OCI-LY1 (cell line): ENCODE measurements around the gene SLIT3.

Experiments
- H2AFZ ChIP-seq: fragments of 200-600 bp; sonication (generic), shearing (Covaris generic); 2 replicates; pipeline ENCODE4 v1.6.0; 2014; ENCODE audit warnings: antibody characterized with exemption, mild to moderate bottlenecking, low read length
- H3F3A ChIP-seq: fragments of 200-600 bp; sonication (generic), shearing (Covaris generic); 2 replicates; pipeline ENCODE4 v1.6.0; 2014; ENCODE audit warnings: mild to moderate bottlenecking, antibody characterized with exemption, low read length, moderate library complexity; ENCODE audit not compliant: insufficient read depth
- H3K27ac ChIP-seq: fragments of 200-600 bp; sonication (generic); 2 replicates; pipeline ENCODE4 v1.5.1; 2014; ENCODE audit warnings: low read length, mixed run types, mild to moderate bottlenecking, low read depth; ENCODE audit not compliant: poor library complexity, severe bottlenecking
- H3K27me3 ChIP-seq: fragments of 200-600 bp; sonication (generic); 2 replicates; pipeline ENCODE4 v1.6.0; 2014; ENCODE audit warnings: antibody characterized with exemption, mild to moderate bottlenecking, low read length, moderate library complexity; ENCODE audit not compliant: insufficient read depth
- H3K36me3 ChIP-seq: fragments of 200-600 bp; sonication (generic); 2 replicates; pipeline ENCODE4 v1.6.1; 2014; ENCODE audit warnings: mild to moderate bottlenecking, antibody characterized with exemption, low read length, moderate library complexity, mixed read lengths; ENCODE audit not compliant: insufficient read depth
- H3K4me1 ChIP-seq: fragments of 200-600 bp; sonication (generic); 2 replicates; pipeline ENCODE4 v1.5.1; 2014; ENCODE audit warnings: mild to moderate bottlenecking, low read length, moderate library complexity; ENCODE audit not compliant: insufficient read depth, severe bottlenecking
- H3K4me2 ChIP-seq: fragments of 200-600 bp; sonication (generic), shearing (Covaris generic); 2 replicates; pipeline ENCODE4 v1.6.1; 2014; ENCODE audit warnings: low read length
- H3K4me3 ChIP-seq: fragments of 200-600 bp; sonication (generic); 2 replicates; pipeline ENCODE4 v1.5.1; 2014; ENCODE audit warnings: low read length, low read depth, mild to moderate bottlenecking, mixed read lengths; ENCODE audit not compliant: poor library complexity, severe bottlenecking
- H3K79me2 ChIP-seq: fragments of 200-600 bp; shearing (Covaris generic); 2 replicates; pipeline ENCODE4 v1.6.1; 2016; ENCODE audit warnings: mixed run types, low read length, mixed read lengths; ENCODE audit not compliant: insufficient read depth
- H3K9ac ChIP-seq: fragments of 200-600 bp; sonication (generic), shearing (Covaris generic); 2 replicates; pipeline ENCODE4 v1.6.1; 2014; ENCODE audit warnings: mild to moderate bottlenecking, low read length, mixed read lengths
- H3K9me2 ChIP-seq: fragments of 200-600 bp; sonication (generic), shearing (Covaris generic); 2 replicates; pipeline ENCODE4 v1.6.1; 2014; ENCODE audit warnings: low read depth, mild to moderate bottlenecking, low read length, mixed read lengths
- H3K9me3 ChIP-seq: fragments of 200-600 bp; shearing (Covaris generic); 2 replicates; pipeline ENCODE4 v1.6.1; 2014; ENCODE audit warnings: low read length, mixed read lengths
- H4K20me1 ChIP-seq: fragments of 200-600 bp; sonication (generic), shearing (Covaris generic); 2 replicates; pipeline ENCODE4 v1.6.0; 2016; ENCODE audit warnings: mild to moderate bottlenecking, low read length; ENCODE audit not compliant: insufficient read depth
- EZH2 ChIP-seq: fragments of 200-600 bp; sonication (generic), shearing (Covaris generic); IDR thresholded peaks from 2 replicates; pipeline ENCODE4 v1.8.0; 2017; ENCODE audit warnings: borderline replicate concordance, mixed run types, mild to moderate bottlenecking, antibody characterized with exemption, low read length, moderate library complexity, mixed read lengths
- TF ChIP-seq, protein P1 (sequence below): fragments of 200-600 bp; sonication (generic), shearing (Covaris generic); IDR thresholded peaks from 2 replicates; pipeline ENCODE4 v1.5.1; 2017; ENCODE audit warnings: mild to moderate bottlenecking, antibody characterized with exemption, low read length, moderate library complexity, mixed read lengths

The SLIT3 gene

DNA sequence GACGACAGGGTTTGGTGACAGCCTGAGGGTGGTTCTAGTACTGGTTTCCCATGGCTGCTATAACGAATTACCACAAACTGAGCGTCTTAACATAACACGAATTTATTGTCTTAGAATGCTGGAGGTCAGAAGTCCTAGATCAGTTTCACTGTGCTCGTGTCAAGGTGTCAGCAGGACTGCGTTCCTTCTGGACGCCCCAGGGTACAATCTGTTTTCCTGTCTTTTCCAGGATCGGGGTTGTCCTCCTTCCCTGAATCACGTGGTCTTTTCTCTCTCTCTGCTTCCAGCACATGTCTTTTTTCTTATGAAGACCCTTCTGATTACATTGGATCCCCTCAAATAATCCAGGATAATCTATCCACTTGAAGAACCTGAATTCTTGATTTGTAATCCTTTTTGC is 430.0 kb downstream of the SLIT3 start:
- H2AFZ ChIP-seq: no peak overlapping the region
- no peaks in the 10 kb centered on the region for H3K4me1 ChIP-seq
- no peaks in the 10 kb centered on the region for H3K27me3 ChIP-seq
- no peaks in the 10 kb centered on the region for H3F3A ChIP-seq
- H3K9me3 ChIP-seq: no peaks in the 10 kb centered on the region
- H4K20me1 ChIP-seq: no peaks in the 10 kb centered on the region
- H3K36me3 ChIP-seq: no peaks in the 10 kb centered on the region
- no peak overlapping the region for H3K4me3 ChIP-seq
- TF ChIP-seq, protein P1, sequence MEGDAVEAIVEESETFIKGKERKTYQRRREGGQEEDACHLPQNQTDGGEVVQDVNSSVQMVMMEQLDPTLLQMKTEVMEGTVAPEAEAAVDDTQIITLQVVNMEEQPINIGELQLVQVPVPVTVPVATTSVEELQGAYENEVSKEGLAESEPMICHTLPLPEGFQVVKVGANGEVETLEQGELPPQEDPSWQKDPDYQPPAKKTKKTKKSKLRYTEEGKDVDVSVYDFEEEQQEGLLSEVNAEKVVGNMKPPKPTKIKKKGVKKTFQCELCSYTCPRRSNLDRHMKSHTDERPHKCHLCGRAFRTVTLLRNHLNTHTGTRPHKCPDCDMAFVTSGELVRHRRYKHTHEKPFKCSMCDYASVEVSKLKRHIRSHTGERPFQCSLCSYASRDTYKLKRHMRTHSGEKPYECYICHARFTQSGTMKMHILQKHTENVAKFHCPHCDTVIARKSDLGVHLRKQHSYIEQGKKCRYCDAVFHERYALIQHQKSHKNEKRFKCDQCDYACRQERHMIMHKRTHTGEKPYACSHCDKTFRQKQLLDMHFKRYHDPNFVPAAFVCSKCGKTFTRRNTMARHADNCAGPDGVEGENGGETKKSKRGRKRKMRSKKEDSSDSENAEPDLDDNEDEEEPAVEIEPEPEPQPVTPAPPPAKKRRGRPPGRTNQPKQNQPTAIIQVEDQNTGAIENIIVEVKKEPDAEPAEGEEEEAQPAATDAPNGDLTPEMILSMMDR: no peak
- TF ChIP-seq EZH2: no peak
- no peak overlapping the region for H3K27ac ChIP-seq
- no peaks in the 10 kb centered on the region for H3K79me2 ChIP-seq
- H3K4me2 ChIP-seq: no peak overlapping the region
- no peak overlapping the region for H3K9ac ChIP-seq
- H3K9me2 ChIP-seq: no peaks in the 10 kb centered on the region

DNA sequence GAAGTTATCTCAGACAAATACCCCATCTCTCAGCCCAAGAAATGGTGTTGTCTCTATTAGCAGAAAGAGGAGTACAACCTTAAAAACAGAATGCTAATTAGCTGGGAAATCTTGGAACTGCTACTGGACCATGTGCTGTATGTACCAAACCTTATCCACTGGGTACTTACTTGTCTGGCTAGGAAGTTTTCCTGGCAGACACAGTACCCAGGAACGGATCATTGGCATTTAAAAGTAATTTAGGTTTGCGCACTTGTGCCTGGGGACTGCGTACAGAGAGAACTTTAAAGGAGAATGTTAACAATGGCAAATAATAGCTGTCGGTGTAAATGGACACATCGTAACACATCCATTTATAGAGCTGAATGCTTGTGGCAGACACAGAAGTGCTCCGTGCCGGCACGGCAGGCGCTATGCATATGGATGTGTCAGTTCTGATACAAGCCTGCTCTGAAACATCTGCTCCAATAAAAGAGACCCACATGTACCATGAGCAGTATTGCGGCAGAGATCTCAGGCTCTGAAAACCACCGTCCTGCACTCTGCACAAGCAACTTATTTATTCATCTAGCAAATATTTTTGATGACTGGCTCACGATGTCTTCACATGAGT is 431.2 kb downstream of the SLIT3 start:
- H3K27me3 ChIP-seq: no peaks in the 10 kb centered on the region

DNA sequence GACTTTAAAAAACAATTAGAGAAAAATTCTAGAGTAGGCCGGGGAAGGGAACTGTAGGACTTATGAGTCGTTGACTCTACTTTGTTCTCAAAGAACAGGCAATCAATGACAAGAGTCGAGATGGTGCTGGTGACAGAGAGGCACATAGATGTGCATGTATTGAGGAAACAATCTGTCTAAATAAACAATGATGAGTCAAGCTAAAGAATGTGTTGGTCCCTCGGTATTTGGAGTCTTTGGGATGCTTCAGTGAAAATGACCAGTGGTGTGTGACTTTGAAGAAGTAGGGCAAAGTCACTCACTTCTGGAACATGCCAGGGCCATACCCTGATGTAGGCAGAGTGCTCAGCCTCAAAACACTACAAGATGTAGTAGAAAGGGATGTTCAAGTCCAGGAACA is 433.7 kb downstream of the SLIT3 start:
- Histone ChIP-seq H3K79me2 (no peaks in the 10 kb centered on the region), H3K27ac (no peak overlapping the region), H3K27me3 (no peaks in the 10 kb centered on the region), H3K9me2 (no peaks in the 10 kb centered on the region), H3K9ac (no peak overlapping the region), H3K4me2 (no peak overlapping the region), H3K36me3 (no peaks in the 10 kb centered on the region), H3F3A (no peaks in the 10 kb centered on the region), H2AFZ (no peak overlapping the region), H4K20me1 (no peaks in the 10 kb centered on the region), H3K4me1 (no peaks in the 10 kb centered on the region), H3K4me3 (no peak overlapping the region), H3K9me3 (no peaks in the 10 kb centered on the region)
- no peak for TF ChIP-seq EZH2
- TF ChIP-seq, protein P1: no peak

More for the DNA sequence above, 431.2 kb downstream of the SLIT3 start:
- H3K9me3 ChIP-seq: no peaks in the 10 kb centered on the region
- H3K4me2 ChIP-seq: no peak overlapping the region
- H3K36me3 ChIP-seq: no peaks in the 10 kb centered on the region
- no peaks in the 10 kb centered on the region for H3K9me2 ChIP-seq
- no peaks in the 10 kb centered on the region for H4K20me1 ChIP-seq
- H3K9ac ChIP-seq: no peak overlapping the region
- H3K4me1 ChIP-seq: no peaks in the 10 kb centered on the region
- no peaks in the 10 kb centered on the region for H3F3A ChIP-seq
- no peaks in the 10 kb centered on the region for H3K79me2 ChIP-seq
- TF ChIP-seq EZH2: no peak
- TF ChIP-seq, protein P1: no peak
- H3K4me3 ChIP-seq: no peak overlapping the region
- H2AFZ ChIP-seq: no peak overlapping the region
- H3K27ac ChIP-seq: no peak overlapping the region
